GM19467 (cell line): Measurements from ENCODE around the gene CTNNA2.
"Not testable (repeated sequence)": the region's sequence is repeated elsewhere in the genome, so short reads cannot be mapped to it uniquely, and the experiment has no call there.

Experiments
- ATAC-seq: cut with Tn5 transposase; IDR thresholded peaks from one replicate; pipeline ENCODE4 v1.9.1; 2021; ENCODE audit warnings: mild to moderate bottlenecking, moderate library complexity; ENCODE audit not compliant: unreplicated experiment

The CTNNA2 gene

GRCh38 chr2:80132281-80132680 lies 619.4 kb downstream of the CTNNA2 start:
- ATAC-seq, result no peak

- no peak for ATAC-seq
Observed at GRCh38 chr2:80135001-80135400, 622.1 kb downstream of the CTNNA2 start.

GRCh38 chr2:80136338-80136737 lies 623.5 kb downstream of the CTNNA2 start:
- no peak for ATAC-seq

GRCh38 chr2:80139001-80139400 lies 626.1 kb downstream of the CTNNA2 start:
- no peak for ATAC-seq

GRCh38 chr2:80141007-80141726 lies 628.3 kb downstream of the CTNNA2 start:
- no peak for ATAC-seq

GRCh38 chr2:80145499-80145898 lies 632.6 kb downstream of the CTNNA2 start:
- ATAC-seq, result no peak

- not testable (repeated sequence) for ATAC-seq
Observed at GRCh38 chr2:80146757-80147156, 633.9 kb downstream of the CTNNA2 start.

- no peak for ATAC-seq
Observed at GRCh38 chr2:80147690-80148089, 634.8 kb downstream of the CTNNA2 start.

- ATAC-seq, result no peak
Observed at GRCh38 chr2:80148906-80149305, 636.1 kb downstream of the CTNNA2 start.

- no peak for ATAC-seq
Observed at GRCh38 chr2:80149991-80150390, 637.1 kb downstream of the CTNNA2 start.

GRCh38 chr2:80151248-80151647 lies 638.4 kb downstream of the CTNNA2 start:
- no peak for ATAC-seq

GRCh38 chr2:80151651-80152050 lies 638.8 kb downstream of the CTNNA2 start:
- ATAC-seq, result no peak

- no peak for ATAC-seq
Observed at GRCh38 chr2:80153151-80153550, 640.3 kb downstream of the CTNNA2 start.

- no peak for ATAC-seq
Observed at GRCh38 chr2:80153768-80154167, 640.9 kb downstream of the CTNNA2 start.

- ATAC-seq, result no peak
Observed at GRCh38 chr2:80154231-80154915, 641.5 kb downstream of the CTNNA2 start.

GRCh38 chr2:80164375-80164774 lies 651.5 kb downstream of the CTNNA2 start:
- no peak for ATAC-seq

- no peak for ATAC-seq
Observed at GRCh38 chr2:80166483-80167171, 653.8 kb downstream of the CTNNA2 start.

GRCh38 chr2:80167284-80167808 lies 654.5 kb downstream of the CTNNA2 start:
- ATAC-seq, result no peak

GRCh38 chr2:80168037-80168436 lies 655.2 kb downstream of the CTNNA2 start:
- ATAC-seq, result no peak

- no peak for ATAC-seq
Observed at GRCh38 chr2:80168801-80169200, 656.0 kb downstream of the CTNNA2 start.

- ATAC-seq, result no peak
Observed at GRCh38 chr2:80169811-80170594, 657.2 kb downstream of the CTNNA2 start.
